ENCODE results near the gene KRTAP10-3. TPM values are rescaled to one million over a fixed set of nuclear protein-coding genes. Genes with fewer than 3 reads are reported as not detected.

KRTAP10-3 gene
- total RNA-seq, 1 donor from 2014 or later = not detected

DNA sequence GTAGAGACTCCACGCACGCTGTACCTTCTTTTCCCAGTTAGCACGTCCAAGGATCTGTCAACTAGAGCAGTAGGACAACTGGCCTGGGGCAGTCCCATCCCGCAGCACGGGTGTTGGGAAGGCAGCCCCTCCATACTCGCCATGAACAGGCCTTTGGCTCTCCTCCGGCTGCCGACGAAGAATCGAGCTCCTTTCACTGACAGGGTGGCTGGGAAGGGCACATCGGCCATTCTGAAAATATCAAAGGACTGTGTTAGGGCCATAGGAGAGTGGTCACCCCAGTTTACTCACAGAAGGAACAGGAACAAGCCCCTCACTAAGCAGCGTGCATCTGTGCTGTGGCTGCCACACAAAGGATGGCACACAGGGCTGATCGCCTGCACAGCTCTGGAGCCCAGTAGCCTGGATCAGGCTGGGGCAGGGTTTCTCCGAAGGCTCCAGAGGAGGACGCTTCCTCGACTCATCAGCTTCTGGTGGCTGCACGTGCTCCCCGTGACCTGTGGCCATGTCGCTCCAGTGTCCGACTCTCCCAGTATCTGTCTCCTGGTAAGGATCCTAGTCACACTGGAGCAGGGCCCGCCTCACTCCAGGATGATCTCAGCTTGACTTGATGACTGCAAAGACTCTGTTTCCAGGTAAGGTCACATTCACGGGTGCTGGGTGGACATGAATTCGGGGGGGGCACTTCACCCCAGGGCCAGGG is 27.5 kb downstream of the KRTAP10-3 start:
- Mint-ChIP-seq H3K27ac (ENCODE audit: unreplicated experiment) (peak overlapping the region; percentile 62), H3K4me3 (no peak overlapping the region), H3K9me3 (peaks cover 6% of the 10 kb centered on the region), H3K4me1 (no peaks in the 10 kb centered on the region), H3K36me3 (ENCODE audit: low read depth) (no peaks in the 10 kb centered on the region), H3K27me3 (ENCODE audit: low read depth) (no peaks in the 10 kb centered on the region)
- no peak for DNase-seq (ENCODE audit: low read depth, low spot score)
- TF ChIP-seq, protein P1, sequence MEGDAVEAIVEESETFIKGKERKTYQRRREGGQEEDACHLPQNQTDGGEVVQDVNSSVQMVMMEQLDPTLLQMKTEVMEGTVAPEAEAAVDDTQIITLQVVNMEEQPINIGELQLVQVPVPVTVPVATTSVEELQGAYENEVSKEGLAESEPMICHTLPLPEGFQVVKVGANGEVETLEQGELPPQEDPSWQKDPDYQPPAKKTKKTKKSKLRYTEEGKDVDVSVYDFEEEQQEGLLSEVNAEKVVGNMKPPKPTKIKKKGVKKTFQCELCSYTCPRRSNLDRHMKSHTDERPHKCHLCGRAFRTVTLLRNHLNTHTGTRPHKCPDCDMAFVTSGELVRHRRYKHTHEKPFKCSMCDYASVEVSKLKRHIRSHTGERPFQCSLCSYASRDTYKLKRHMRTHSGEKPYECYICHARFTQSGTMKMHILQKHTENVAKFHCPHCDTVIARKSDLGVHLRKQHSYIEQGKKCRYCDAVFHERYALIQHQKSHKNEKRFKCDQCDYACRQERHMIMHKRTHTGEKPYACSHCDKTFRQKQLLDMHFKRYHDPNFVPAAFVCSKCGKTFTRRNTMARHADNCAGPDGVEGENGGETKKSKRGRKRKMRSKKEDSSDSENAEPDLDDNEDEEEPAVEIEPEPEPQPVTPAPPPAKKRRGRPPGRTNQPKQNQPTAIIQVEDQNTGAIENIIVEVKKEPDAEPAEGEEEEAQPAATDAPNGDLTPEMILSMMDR (conservative IDR thresholded peaks at IDR 0.05) = no peak

DNA sequence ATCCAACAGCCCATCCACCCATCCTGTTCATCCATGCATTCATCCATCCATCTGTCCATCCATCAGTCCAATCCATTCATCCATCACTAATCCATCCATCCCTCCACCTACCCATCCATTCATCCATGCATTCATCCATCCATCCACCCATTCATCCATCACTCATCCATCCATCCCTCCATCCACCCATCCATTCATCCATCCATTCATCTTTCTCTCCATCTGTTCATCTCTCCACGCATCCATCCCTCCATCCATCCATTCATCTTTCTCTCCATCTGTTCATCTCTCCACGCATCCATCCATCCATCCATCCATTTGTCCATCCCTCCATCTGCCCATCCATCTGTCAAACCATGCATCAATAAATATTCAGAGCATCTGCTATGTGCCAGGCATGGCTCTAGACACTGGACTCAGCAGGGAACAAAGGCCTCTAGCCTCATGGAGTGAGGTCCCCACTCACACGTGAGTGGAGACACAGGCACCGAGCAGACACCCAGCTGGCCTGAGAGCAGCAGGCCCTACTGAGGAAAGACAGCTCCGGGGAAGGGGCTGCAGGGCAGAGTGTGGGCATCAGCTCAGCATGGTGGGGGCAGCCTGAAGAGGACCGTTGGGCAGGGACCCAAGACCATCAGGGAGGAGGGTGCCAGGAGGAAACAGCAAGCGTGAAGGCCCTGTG is 28.2 kb downstream of the KRTAP10-3 start:
- Mint-ChIP-seq H3K4me1 (no peaks in the 10 kb centered on the region), H3K27me3 (ENCODE audit: low read depth) (no peaks in the 10 kb centered on the region), H3K36me3 (ENCODE audit: low read depth) (no peaks in the 10 kb centered on the region), H3K27ac (ENCODE audit: unreplicated experiment) (peak overlapping the region; percentile 89), H3K4me3 (no peak overlapping the region), H3K9me3 (peaks cover 6% of the 10 kb centered on the region)
- TF ChIP-seq, protein P1 (conservative IDR thresholded peaks at IDR 0.05) = no peak
- DNase-seq (ENCODE audit: low read depth, low spot score) = no peak

DNA sequence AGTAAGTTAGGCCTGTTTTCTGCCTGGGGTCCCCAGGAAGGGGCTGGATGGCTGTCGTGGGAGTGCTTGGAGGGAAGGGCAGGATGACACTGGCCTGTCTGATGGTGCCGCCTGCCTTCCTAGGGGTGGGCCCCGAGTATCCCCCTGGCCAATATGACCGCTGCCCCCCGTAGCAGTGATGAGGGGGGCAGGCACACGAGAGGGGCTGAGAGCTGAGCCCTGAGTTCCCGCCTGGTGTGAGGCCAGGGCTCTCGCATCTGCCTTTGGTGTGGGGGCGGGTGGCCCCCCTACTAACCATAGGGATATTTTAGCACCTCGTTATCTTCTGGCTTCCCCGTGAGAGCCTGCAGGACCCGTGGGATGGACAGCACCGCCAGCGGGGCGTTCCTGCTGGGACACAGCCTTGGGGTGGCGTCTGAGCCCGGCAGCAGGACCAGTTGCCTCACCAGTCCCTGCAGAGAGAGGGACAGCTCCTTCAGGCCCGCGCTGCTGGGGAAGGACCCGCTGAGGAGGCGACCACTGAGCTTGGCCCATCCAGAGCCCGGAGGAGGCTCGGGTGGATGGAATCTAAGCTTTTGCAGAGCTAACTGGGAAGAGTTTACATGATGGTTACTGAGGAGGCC is 29.0 kb downstream of the KRTAP10-3 start:
- Mint-ChIP-seq H3K27me3 (ENCODE audit: low read depth) (no peaks in the 10 kb centered on the region), H3K36me3 (ENCODE audit: low read depth) (no peaks in the 10 kb centered on the region), H3K9me3 (peaks cover 5% of the 10 kb centered on the region), H3K4me1 (no peaks in the 10 kb centered on the region), H3K27ac (ENCODE audit: unreplicated experiment) (no peak overlapping the region), H3K4me3 (no peak overlapping the region)
- TF ChIP-seq, protein P1 (conservative IDR thresholded peaks at IDR 0.05) = no peak
- DNase-seq (ENCODE audit: low read depth, low spot score) = no peak

DNA sequence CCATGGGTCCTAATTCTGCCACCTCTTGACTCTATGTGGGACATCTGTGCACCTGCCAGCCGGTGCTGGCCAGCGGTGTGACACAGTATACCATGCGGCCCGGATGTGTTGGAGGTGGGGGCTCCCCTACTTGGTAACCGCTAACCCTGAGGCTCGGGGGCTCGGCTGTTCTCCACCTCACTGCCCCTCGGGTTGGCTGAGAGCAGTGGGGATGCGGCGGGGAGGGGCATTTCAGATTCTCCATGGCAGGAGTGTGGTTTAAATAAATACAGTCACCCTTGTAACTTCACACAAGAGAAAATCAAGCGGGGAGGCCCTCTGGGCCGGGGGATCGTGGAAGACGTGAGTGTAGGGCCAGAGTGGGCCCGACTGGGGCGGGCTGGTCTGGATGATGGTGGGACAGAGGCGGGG is 29.6 kb downstream of the KRTAP10-3 start:
- no peaks in the 10 kb centered on the region for H3K4me1 Mint-ChIP-seq

DNA sequence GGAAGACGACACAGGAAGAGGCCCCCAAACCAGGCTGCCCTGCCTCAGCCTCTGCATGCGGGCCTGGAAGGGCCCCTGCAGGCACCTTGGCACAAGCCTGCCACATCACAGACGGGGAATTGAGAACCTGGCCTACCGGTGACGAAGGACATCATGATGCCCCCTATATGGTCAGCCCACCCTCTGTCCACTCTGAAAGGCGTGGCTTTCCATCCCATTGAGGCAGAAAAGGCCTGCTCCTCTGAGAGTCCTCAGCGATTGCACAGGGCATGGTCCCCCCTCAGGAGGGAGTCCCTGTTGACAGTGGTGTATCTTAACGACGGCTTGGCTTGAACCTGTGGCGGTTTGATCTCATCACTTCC is 30.0 kb downstream of the KRTAP10-3 start:
- DNase-seq (ENCODE audit: low read depth, low spot score) = no peak

More for the DNA sequence above, 29.6 kb downstream of the KRTAP10-3 start:
- Mint-ChIP-seq H3K27ac (ENCODE audit: unreplicated experiment) (no peak overlapping the region), H3K27me3 (ENCODE audit: low read depth) (no peaks in the 10 kb centered on the region), H3K36me3 (ENCODE audit: low read depth) (no peaks in the 10 kb centered on the region), H3K9me3 (peaks cover 4% of the 10 kb centered on the region), H3K4me3 (no peak overlapping the region)
- no peak for DNase-seq (ENCODE audit: low read depth, low spot score)
- TF ChIP-seq, protein P1 (conservative IDR thresholded peaks at IDR 0.05) = no peak

More for the DNA sequence above, 30.0 kb downstream of the KRTAP10-3 start:
- Mint-ChIP-seq H3K36me3 (ENCODE audit: low read depth) (no peaks in the 10 kb centered on the region), H3K4me1 (no peaks in the 10 kb centered on the region), H3K27me3 (ENCODE audit: low read depth) (no peaks in the 10 kb centered on the region), H3K27ac (ENCODE audit: unreplicated experiment) (no peak overlapping the region), H3K9me3 (peaks cover 4% of the 10 kb centered on the region), H3K4me3 (no peak overlapping the region)
- TF ChIP-seq, protein P1 (conservative IDR thresholded peaks at IDR 0.05) = no peak
